AML-193 (cell line): ENCODE data around the gene PTCD2.
A peak's percentile ranks its signal among the peaks of the same experiment; 100 is the strongest.

Source experiments
- DNase-seq, 2 experiments: peaks; one replicate each; lab custom pipeline; 2025; lab: John Stamatoyannopoulos, UW

Gene PTCD2

GRCh38 chr5:72346398-72346797 lies 26.2 kb downstream of the PTCD2 start:
- DNase-seq = no peak

GRCh38 chr5:72347801-72348308 lies 27.7 kb downstream of the PTCD2 start:
- DNase-seq = no peak

- no peak for DNase-seq
These were observed 31.2 kb downstream of the PTCD2 start for GRCh38 chr5:72351376-72351775.

GRCh38 chr5:72352616-72353015 lies 32.4 kb downstream of the PTCD2 start:
- DNase-seq = peak in 1 of 2 experiments; percentile 2

- no peak for DNase-seq
These were observed 32.9 kb downstream of the PTCD2 start for GRCh38 chr5:72353046-72353445.

GRCh38 chr5:72355706-72356299 lies 35.6 kb downstream of the PTCD2 start:
- no peak for DNase-seq

GRCh38 chr5:72356361-72356760 lies 36.2 kb downstream of the PTCD2 start:
- DNase-seq = no peak

- no peak for DNase-seq
These were observed 38.8 kb downstream of the PTCD2 start for GRCh38 chr5:72358925-72359324.

- DNase-seq = no peak
These were observed 39.7 kb downstream of the PTCD2 start for GRCh38 chr5:72359886-72360285.

GRCh38 chr5:72363166-72363802 lies 43.1 kb downstream of the PTCD2 start:
- no peak for DNase-seq

- DNase-seq = no peak
These were observed 44.0 kb downstream of the PTCD2 start for GRCh38 chr5:72364171-72364570.

- no peak for DNase-seq
These were observed 44.8 kb downstream of the PTCD2 start for GRCh38 chr5:72364951-72365350.

GRCh38 chr5:72366324-72366976 lies 46.3 kb downstream of the PTCD2 start:
- DNase-seq = peak; percentile 78 to 82

- no peak for DNase-seq
These were observed 48.1 kb downstream of the PTCD2 start for GRCh38 chr5:72368271-72368670.

GRCh38 chr5:72369301-72369700 lies 49.1 kb downstream of the PTCD2 start:
- no peak for DNase-seq

GRCh38 chr5:72369711-72370110 lies 49.5 kb downstream of the PTCD2 start:
- no peak for DNase-seq

GRCh38 chr5:72372331-72372730 lies 52.2 kb downstream of the PTCD2 start:
- DNase-seq = no peak

GRCh38 chr5:72372923-72373322 lies 52.8 kb downstream of the PTCD2 start:
- DNase-seq = no peak

GRCh38 chr5:72374844-72375243 lies 54.7 kb downstream of the PTCD2 start:
- no peak for DNase-seq

GRCh38 chr5:72376381-72376780 lies 56.2 kb downstream of the PTCD2 start:
- no peak for DNase-seq

GRCh38 chr5:72377910-72378638 lies 57.9 kb downstream of the PTCD2 start:
- no peak for DNase-seq

GRCh38 chr5:72378639-72379289 lies 58.6 kb downstream of the PTCD2 start:
- no peak for DNase-seq
